ENCODE results near the gene MED12L. TPM values are rescaled to one million over a fixed set of nuclear protein-coding genes. Genes with fewer than 3 reads are reported as not detected.

MED12L gene
- total RNA-seq, 2 donors from 2014 or later = 15.5 to 28.9 TPM

- no peak overlapping the region for H3K4me3 Mint-ChIP-seq
- H3K36me3 ChIP-seq (ENCODE audit: control insufficient read depth, insufficient read depth, low read length) = no peaks in the 10 kb centered on the region
- no peak for TF ChIP-seq CTCF (conservative IDR thresholded peaks at IDR 0.05)
- no peak for DNase-seq
- H3K4me1 Mint-ChIP-seq = peaks cover 15% of the 10 kb centered on the region
- no peaks in the 10 kb centered on the region for H3K9me3 ChIP-seq (ENCODE audit: control insufficient read depth, low read length)
- H3K9ac ChIP-seq (ENCODE audit: extremely low read depth, low read length, poor library complexity, severe bottlenecking) = no peak overlapping the region
- H3K27me3 Mint-ChIP-seq (ENCODE audit: insufficient read depth) = no peaks in the 10 kb centered on the region
- no peaks in the 10 kb centered on the region for H3K4me1 ChIP-seq (ENCODE audit: control insufficient read depth, insufficient read depth, low read length)
- 86 to 96% methylated on average over 1 to 2 of the region's 2 CpGs for WGBS, 2 experiments (ENCODE audit: insufficient coverage in 1 of 2, insufficient read length in 1 of 2)
- no peak overlapping the region for H3K27ac ChIP-seq (ENCODE audit: low read depth, low read length)
- no peaks in the 10 kb centered on the region for H3K36me3 Mint-ChIP-seq (ENCODE audit: low read depth)
- H3K27me3 ChIP-seq (ENCODE audit: control insufficient read depth, insufficient read depth, low read length, poor library complexity, severe bottlenecking) = no peaks in the 10 kb centered on the region
- no peak overlapping the region for H3K4me3 ChIP-seq (ENCODE audit: low read length)
- no peaks in the 10 kb centered on the region for H3K9me3 Mint-ChIP-seq
- no peak overlapping the region for H3K27ac Mint-ChIP-seq
Observed at GRCh38 chr3:151299006-151299405, 213.5 kb downstream of the MED12L start.

DNA sequence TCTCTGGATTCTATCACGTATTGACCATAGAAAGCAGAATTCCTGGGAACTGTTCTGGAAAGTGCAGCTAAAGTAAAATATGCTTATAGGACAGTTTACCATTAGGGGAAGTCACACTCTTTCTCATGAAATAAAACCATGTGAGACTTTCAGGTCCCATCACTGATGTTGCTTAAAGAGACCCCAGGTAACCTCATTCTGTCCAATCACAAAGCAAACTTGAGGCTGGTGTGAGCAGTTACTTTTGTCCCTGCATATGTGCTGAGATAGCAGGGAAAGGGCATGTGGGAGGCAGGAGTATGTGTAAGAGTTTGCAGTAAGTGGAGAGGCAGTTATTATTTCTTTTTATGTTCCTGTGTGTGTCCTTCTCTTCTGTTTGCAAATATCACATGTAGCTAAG, 215.1 kb downstream of the MED12L start:
- H3K9me3 ChIP-seq (ENCODE audit: control insufficient read depth, low read length) = no peaks in the 10 kb centered on the region
- H3K4me1 Mint-ChIP-seq = peaks cover 17% of the 10 kb centered on the region
- DNase-seq = no peak

DNA sequence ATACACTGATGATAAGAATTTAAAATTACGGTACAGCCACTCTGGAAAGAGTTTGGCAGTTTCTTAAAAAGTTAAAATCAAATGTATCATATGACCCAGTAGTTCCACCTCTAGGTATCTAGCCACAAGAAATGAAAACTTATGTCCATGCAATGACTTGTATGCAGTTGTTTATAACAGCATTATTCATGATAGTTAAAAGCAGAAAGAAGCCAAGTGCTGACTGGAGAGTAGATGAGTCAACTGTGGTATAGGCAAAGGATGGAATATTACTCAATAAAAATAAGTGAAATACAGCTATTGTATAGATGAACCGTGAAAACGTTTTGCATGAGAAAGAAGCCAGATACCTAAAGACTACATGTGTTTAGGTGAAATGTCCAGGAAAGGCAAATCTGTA, 216.3 kb downstream of the MED12L start:
- Histone ChIP-seq H3K4me1 (ENCODE audit: control insufficient read depth, insufficient read depth, low read length) (peaks cover 10% of the 10 kb centered on the region), H3K27ac (ENCODE audit: low read depth, low read length) (no peak overlapping the region), H3K9me3 (ENCODE audit: control insufficient read depth, low read length) (no peaks in the 10 kb centered on the region), H3K4me3 (ENCODE audit: low read length) (no peak overlapping the region), H3K27me3 (ENCODE audit: control insufficient read depth, insufficient read depth, low read length, poor library complexity, severe bottlenecking) (no peaks in the 10 kb centered on the region), H3K36me3 (ENCODE audit: control insufficient read depth, insufficient read depth, low read length) (no peaks in the 10 kb centered on the region), H3K9ac (ENCODE audit: extremely low read depth, low read length, poor library complexity, severe bottlenecking) (no peak overlapping the region)
- Mint-ChIP-seq H3K4me3 (no peak overlapping the region), H3K36me3 (ENCODE audit: low read depth) (no peaks in the 10 kb centered on the region), H3K27ac (no peak overlapping the region), H3K9me3 (no peaks in the 10 kb centered on the region), H3K27me3 (ENCODE audit: insufficient read depth) (no peaks in the 10 kb centered on the region), H3K4me1 (peaks cover 26% of the 10 kb centered on the region)
- DNase-seq = no peak
- no peak for TF ChIP-seq CTCF (conservative IDR thresholded peaks at IDR 0.05)
- WGBS, 2 experiments (ENCODE audit: insufficient coverage in 1 of 2, insufficient read length in 1 of 2) = 91 to 100% methylated on average over 2 to 3 of the region's 3 CpGs

More for the DNA sequence above, 215.1 kb downstream of the MED12L start:
- Mint-ChIP-seq H3K36me3 (ENCODE audit: low read depth) (no peaks in the 10 kb centered on the region), H3K27me3 (ENCODE audit: insufficient read depth) (no peaks in the 10 kb centered on the region), H3K4me3 (no peak overlapping the region), H3K9me3 (no peaks in the 10 kb centered on the region), H3K27ac (no peak overlapping the region)
- Histone ChIP-seq H3K4me3 (ENCODE audit: low read length) (no peak overlapping the region), H3K9ac (ENCODE audit: extremely low read depth, low read length, poor library complexity, severe bottlenecking) (no peak overlapping the region), H3K36me3 (ENCODE audit: control insufficient read depth, insufficient read depth, low read length) (no peaks in the 10 kb centered on the region), H3K4me1 (ENCODE audit: control insufficient read depth, insufficient read depth, low read length) (peaks cover 3% of the 10 kb centered on the region), H3K27me3 (ENCODE audit: control insufficient read depth, insufficient read depth, low read length, poor library complexity, severe bottlenecking) (no peaks in the 10 kb centered on the region), H3K27ac (ENCODE audit: low read depth, low read length) (no peak overlapping the region)
- TF ChIP-seq CTCF (conservative IDR thresholded peaks at IDR 0.05) = no peak
- WGBS, 2 experiments (ENCODE audit: insufficient coverage in 1 of 2, insufficient read length in 1 of 2) = 89% methylated on average over 1 of the region's 1 CpG; no CpG with 5 or more reads in 1 of the 2 experiments
